Measurements from ENCODE around the gene SLC16A1.

The SLC16A1 gene

GRCh38 chr1:112975336-112975735, 19.3 kb upstream of the SLC16A1 start:
- no peak for DNase-seq (ENCODE audit: low read depth in 1 of 2, low spot score in 1 of 2)
- no peak for TF ChIP-seq SPI1 (IDR thresholded peaks at IDR 0.05; ENCODE audit: borderline replicate concordance, low read depth)
- no peak for TF ChIP-seq GABPA (IDR thresholded peaks at IDR 0.05; ENCODE audit: low read depth)
- TF ChIP-seq POLR2AphosphoS5 (IDR thresholded peaks at IDR 0.05; ENCODE audit: low read depth) = no peak
- TF ChIP-seq CTCF (IDR thresholded peaks at IDR 0.05; ENCODE audit: insufficient read depth, low read length) = no peak
- no peak for TF ChIP-seq REST (IDR thresholded peaks at IDR 0.05; ENCODE audit: insufficient replicate concordance, low read depth)
- no peaks in the 10 kb centered on the region for H3K27me3 ChIP-seq (ENCODE audit: insufficient read depth, poor library complexity, severe bottlenecking)
- H3K4me3 ChIP-seq (replicated peaks; ENCODE audit: insufficient read depth, low read length) = no peak overlapping the region
- H3K27ac ChIP-seq (replicated peaks) = no peak overlapping the region

- Histone ChIP-seq H3K4me3 (replicated peaks; ENCODE audit: insufficient read depth, low read length) (no peak overlapping the region), H3K27ac (replicated peaks) (no peak overlapping the region), H3K27me3 (ENCODE audit: insufficient read depth, poor library complexity, severe bottlenecking) (no peaks in the 10 kb centered on the region)
- no peak for DNase-seq (ENCODE audit: low read depth in 1 of 2, low spot score in 1 of 2)
- TF ChIP-seq SPI1 (IDR thresholded peaks at IDR 0.05; ENCODE audit: borderline replicate concordance, low read depth) = no peak
- TF ChIP-seq POLR2AphosphoS5 (IDR thresholded peaks at IDR 0.05; ENCODE audit: low read depth) = no peak
- no peak for TF ChIP-seq REST (IDR thresholded peaks at IDR 0.05; ENCODE audit: insufficient replicate concordance, low read depth)
- TF ChIP-seq CTCF (IDR thresholded peaks at IDR 0.05; ENCODE audit: insufficient read depth, low read length) = no peak
- no peak for TF ChIP-seq GABPA (IDR thresholded peaks at IDR 0.05; ENCODE audit: low read depth)
These were observed 18.6 kb upstream of the SLC16A1 start for GRCh38 chr1:112974646-112975045.

- no peaks in the 10 kb centered on the region for H3K27me3 ChIP-seq (ENCODE audit: insufficient read depth, poor library complexity, severe bottlenecking)
- H3K27ac ChIP-seq (replicated peaks) = no peak overlapping the region
- no peak overlapping the region for H3K4me3 ChIP-seq (replicated peaks; ENCODE audit: insufficient read depth, low read length)
- TF ChIP-seq REST (IDR thresholded peaks at IDR 0.05; ENCODE audit: insufficient replicate concordance, low read depth) = no peak
- TF ChIP-seq CTCF (IDR thresholded peaks at IDR 0.05; ENCODE audit: insufficient read depth, low read length) = no peak
- TF ChIP-seq GABPA (IDR thresholded peaks at IDR 0.05; ENCODE audit: low read depth) = no peak
- TF ChIP-seq SPI1 (IDR thresholded peaks at IDR 0.05; ENCODE audit: borderline replicate concordance, low read depth) = no peak
- TF ChIP-seq POLR2AphosphoS5 (IDR thresholded peaks at IDR 0.05; ENCODE audit: low read depth) = no peak
- DNase-seq (ENCODE audit: low read depth in 1 of 2, low spot score in 1 of 2) = no peak
These were observed 17.8 kb upstream of the SLC16A1 start for GRCh38 chr1:112973788-112974187.
